Lung (tissue), 13 donors: ENCODE data around the gene DRAM1. TPM values are rescaled to one million over a fixed set of nuclear protein-coding genes. Genes with fewer than 3 reads are reported as not detected.

Source experiments
- ATAC-seq: fragments of 200-7000 bp; cut with Tn5 transposase; one replicate; pipeline ENCODE4 v1.9.1; 2020; ENCODE audit warnings: moderate number of reproducible peaks; ENCODE audit not compliant: insufficient read depth, low FRiP score
- DNase-seq, 3 donors: peaks; one replicate each; pipeline ENCODE4 v3.0.0-alpha.2; 2013 to 2017
- H3K27ac ChIP-seq, 2 donors: one replicate each; pipeline ENCODE4 v1.5.1; 2013; ENCODE audit warnings: mild to moderate bottlenecking in 2 of 2, moderate library complexity in 2 of 2, control low read depth in 1 of 2, inconsistent platforms in 1 of 2, low read depth in 1 of 2, low read length in 1 of 2
- H3K27me3 ChIP-seq, 3 donors: one replicate each; pipeline ENCODE4 v1.5.1; 2013; ENCODE audit warnings: low read length in 2 of 3; ENCODE audit not compliant: control insufficient read depth in 3 of 3, insufficient read depth in 3 of 3
- H3K36me3 ChIP-seq, 4 donors: one replicate each; pipeline ENCODE4 v1.5.1; 2013; ENCODE audit warnings: low read length in 4 of 4, mild to moderate bottlenecking in 1 of 4, moderate library complexity in 1 of 4; ENCODE audit not compliant: control insufficient read depth in 4 of 4, insufficient read depth in 4 of 4
- H3K4me1 ChIP-seq, 5 donors: one replicate each; pipeline ENCODE4 v1.5.1; 2013; ENCODE audit warnings: low read length in 5 of 5, mild to moderate bottlenecking in 2 of 5, moderate library complexity in 1 of 5; ENCODE audit not compliant: control insufficient read depth in 5 of 5, insufficient read depth in 5 of 5
- H3K4me3 ChIP-seq: one replicate; pipeline ENCODE4 v1.5.1; 2013; ENCODE audit warnings: mild to moderate bottlenecking, control low read depth, moderate library complexity
- H3K9ac ChIP-seq, 2 donors: one replicate each; pipeline ENCODE4 v1.5.1; 2013; ENCODE audit warnings: low read length in 2 of 2, control low read depth in 1 of 2; ENCODE audit not compliant: insufficient read depth in 1 of 2
- H3K9me3 ChIP-seq, 4 donors: one replicate each; pipeline ENCODE4 v1.5.1; 2013; ENCODE audit warnings: low read length in 3 of 4, mild to moderate bottlenecking in 1 of 4, moderate library complexity in 1 of 4; ENCODE audit not compliant: control insufficient read depth in 4 of 4, insufficient read depth in 3 of 4
- CTCF ChIP-seq: IDR thresholded peaks from 2 replicates; pipeline ENCODE4 v1.5.1; 2012; ENCODE audit warnings: mild to moderate bottlenecking; ENCODE audit errors: control extremely low read depth, extremely low read depth
- WGBS, 2 donors: extraction: QIAGEN DNeasy Blood & Tissue Kit; methylation state at CpG; one replicate each; pipeline ENCODE4 v1.1.7; 2013; 5-methylcytosine and 5-hydroxymethylcytosine counted together
- polyA plus RNA-seq, 2 donors: library from polyadenylated mRNA; stranded (reverse); fragments of 200-250 nt; gene quantifications; one replicate each; pipeline ENCODE4 v1.2.1, GENCODE V29; 2013
- small RNA-seq: library from RNA; depleted of rRNA; stranded (forward); fragments of <200 nt; gene quantifications from one replicate; pipeline ENCODE3, GENCODE V24; 2014; ENCODE audit warnings: low replicate concordance
- total RNA-seq, 2 donors: library from RNA; depleted of rRNA in 1 of 2; stranded (reverse); fragments of >200 nt in 1 of 2; gene quantifications; one replicate each; pipeline ENCODE4 v1.2.1, GENCODE V29; 2014 to 2021
- donor health status: control.
- donor health status: control.
- donor health status: Bipolar disorder and iron deficiency.
- donor health status: healthy.
- donor health status: DM: yes; HTN: yes; CAD: no.

Gene DRAM1
- total and polyA plus RNA-seq, 4 donors = 64.5 to 95.2 (median 74.7) TPM

- H3K27ac ChIP-seq = no peak overlapping the region
- WGBS, 2 donors = 82% methylated on average over 1 of the region's 1 CpG
- no peak for ATAC-seq
- TF ChIP-seq CTCF = no peak
- H3K9ac ChIP-seq = no peak overlapping the region
- H3K4me3 ChIP-seq = no peak overlapping the region
- H3K36me3 ChIP-seq = no peaks in the 10 kb centered on the region
- H3K9me3 ChIP-seq = peaks cover 0 to 5% (median 0%) of the 10 kb centered on the region in 4 donors
- DNase-seq = no peak
- H3K4me1 ChIP-seq = no peaks in the 10 kb centered on the region
- H3K27me3 ChIP-seq = no peaks in the 10 kb centered on the region
Measured at GRCh38 chr12:101968770-101969169, 91.4 kb downstream of the DRAM1 start.

Small RNA genes within 50 kb of the gene (small RNA-seq; reads per million reads assigned to genes)
- gene RNA5SP369 (not detected), gene RNU6-1183P (not detected)

Other genes starting within 250 kb of the DRAM1 start
- gene CHPT1, start 179.9 kb upstream of the DRAM1 start, total RNA-seq = 10 to 100 TPM; 34.4 to 48.1 TPM
- 10 to 100 TPM; 25.1 to 60.9 TPM for gene CHPT1, start 179.9 kb upstream of the DRAM1 start, polyA plus RNA-seq
- gene SYCP3, start 138.1 kb upstream of the DRAM1 start, total RNA-seq = 1 to 10 TPM in 1 of 2 donors, under 1 TPM in 1; 0.46 to 1.2 TPM
- gene SYCP3, start 138.1 kb upstream of the DRAM1 start, polyA plus RNA-seq = under 1 TPM; 0.05 to 0.89 TPM
- gene GNPTAB, start 46.6 kb upstream of the DRAM1 start, total RNA-seq = 10 to 100 TPM; 52.1 to 74.3 TPM
- gene GNPTAB, start 46.6 kb upstream of the DRAM1 start, polyA plus RNA-seq = 10 to 100 TPM; 14.8 to 27.6 TPM
- 10 to 100 TPM; 28.0 to 53.3 TPM for gene WASHC3, start 184.4 kb downstream of the DRAM1 start, total RNA-seq
- 10 to 100 TPM; 37.4 to 52.9 TPM for gene WASHC3, start 184.4 kb downstream of the DRAM1 start, polyA plus RNA-seq
- gene NUP37, start 242.5 kb downstream of the DRAM1 start, total RNA-seq = 10 to 100 TPM; 17.1 to 21.8 TPM
- 10 to 100 TPM; 14.0 to 23.3 TPM for gene NUP37, start 242.5 kb downstream of the DRAM1 start, polyA plus RNA-seq
- 1 to 10 TPM; 1.7 to 6.1 TPM for gene PARPBP, start 242.6 kb downstream of the DRAM1 start, total RNA-seq
- 1 to 10 TPM; 1.2 to 1.5 TPM for gene PARPBP, start 242.6 kb downstream of the DRAM1 start, polyA plus RNA-seq